ENCODE data around the gene IL19.

The IL19 gene

GRCh38 chr1:206868264-206868663 is 97.7 kb downstream of the IL19 start:
- H3K14ac ChIP-seq (ENCODE audit: low read length), result no peak overlapping the region
- no peaks in the 10 kb centered on the region for H3K4me1 ChIP-seq (ENCODE audit: control insufficient read depth in 1 of 2, insufficient read depth in 2 of 2, low read length in 2 of 2)
- H3K4me2 ChIP-seq (ENCODE audit: low read length), result no peak overlapping the region
- no peaks in the 10 kb centered on the region for H3K27me3 ChIP-seq (ENCODE audit: insufficient read depth, low read length)
- H3K4ac ChIP-seq (ENCODE audit: low read depth, low read length), result no peak overlapping the region
- H3K9ac ChIP-seq (ENCODE audit: low read length), result no peak overlapping the region
- no peak overlapping the region for H4K91ac ChIP-seq (ENCODE audit: low read depth, low read length)
- H3K79me1 ChIP-seq (ENCODE audit: low read length), result no peaks in the 10 kb centered on the region
- no peak overlapping the region for H2BK120ac ChIP-seq (ENCODE audit: insufficient read depth, low read length, poor library complexity)
- peaks cover 1% of the 10 kb centered on the region for H3K9me3 ChIP-seq (ENCODE audit: insufficient read depth, low read depth, low read length)
- no CpG with 5 or more reads among the region's 1 CpG for WGBS (ENCODE audit: extremely low coverage, insufficient coverage, insufficient read length)
- DNase-seq, result no peak
- H3K36me3 ChIP-seq (ENCODE audit: control insufficient read depth in 1 of 2, insufficient read depth in 2 of 2, low read length in 2 of 2), result no peaks in the 10 kb centered on the region
- no peak overlapping the region for H3K18ac ChIP-seq (ENCODE audit: low read length)
- H4K12ac ChIP-seq (ENCODE audit: low read depth, low read length), result no peak overlapping the region
- no peak overlapping the region for H2AFZ ChIP-seq (ENCODE audit: insufficient read depth, low read length, poor library complexity)
- no peak overlapping the region for H4K8ac ChIP-seq (ENCODE audit: low read depth, low read length)
- H2BK12ac ChIP-seq (ENCODE audit: low read length), result no peak overlapping the region
- no peak overlapping the region for H3K27ac ChIP-seq (ENCODE audit: low read depth, low read length)
- no peak overlapping the region for H2BK5ac ChIP-seq (ENCODE audit: low read depth, low read length, poor library complexity)
- no peak overlapping the region for H2AK5ac ChIP-seq (ENCODE audit: low read length)
- no peak overlapping the region for H3K23ac ChIP-seq (ENCODE audit: low read length)
- H3K4me3 ChIP-seq (ENCODE audit: low read depth, low read length), result no peak overlapping the region
- H3K79me2 ChIP-seq (ENCODE audit: control insufficient read depth, insufficient read depth, low read length, poor library complexity), result no peaks in the 10 kb centered on the region

DNA sequence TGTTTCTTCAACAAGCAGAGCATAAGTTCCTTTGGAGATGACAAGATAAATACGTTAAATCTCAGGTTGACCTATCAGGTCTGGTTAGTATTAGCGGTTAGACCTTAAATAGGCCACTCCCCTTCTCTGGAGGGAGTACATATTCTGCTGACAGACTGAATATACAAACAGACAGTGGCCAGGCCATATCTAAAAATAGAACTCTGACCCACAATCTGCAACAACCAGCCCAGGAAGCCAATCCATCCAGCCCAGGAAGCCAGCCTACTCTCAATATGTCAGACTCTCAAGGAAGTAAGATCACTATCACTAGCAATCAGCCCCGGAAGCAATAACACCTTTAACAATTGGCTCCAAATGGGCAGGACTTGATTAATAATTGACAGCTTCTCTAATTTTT is 101.6 kb downstream of the IL19 start:
- H3K27ac ChIP-seq (ENCODE audit: low read depth, low read length), result no peak overlapping the region
- H3K9me3 ChIP-seq (ENCODE audit: insufficient read depth, low read depth, low read length), result peaks cover 1% of the 10 kb centered on the region
- H3K4me2 ChIP-seq (ENCODE audit: low read length), result no peak overlapping the region
- no peak overlapping the region for H3K14ac ChIP-seq (ENCODE audit: low read length)
- no peak overlapping the region for H4K12ac ChIP-seq (ENCODE audit: low read depth, low read length)
- no peak overlapping the region for H2BK5ac ChIP-seq (ENCODE audit: low read depth, low read length, poor library complexity)
- no peaks in the 10 kb centered on the region for H3K27me3 ChIP-seq (ENCODE audit: insufficient read depth, low read length)
- no peak overlapping the region for H2BK12ac ChIP-seq (ENCODE audit: low read length)
- H3K79me2 ChIP-seq (ENCODE audit: control insufficient read depth, insufficient read depth, low read length, poor library complexity), result no peaks in the 10 kb centered on the region
- no peak overlapping the region for H2BK120ac ChIP-seq (ENCODE audit: insufficient read depth, low read length, poor library complexity)
- H3K18ac ChIP-seq (ENCODE audit: low read length), result no peak overlapping the region
- no peak overlapping the region for H4K91ac ChIP-seq (ENCODE audit: low read depth, low read length)
- H3K9ac ChIP-seq (ENCODE audit: low read length), result no peak overlapping the region
- H2AFZ ChIP-seq (ENCODE audit: insufficient read depth, low read length, poor library complexity), result no peak overlapping the region
- no peak for DNase-seq
- H4K8ac ChIP-seq (ENCODE audit: low read depth, low read length), result no peak overlapping the region
- peaks cover 0 to 2% of the 10 kb centered on the region in 2 experiments for H3K4me1 ChIP-seq (ENCODE audit: control insufficient read depth in 1 of 2, insufficient read depth in 2 of 2, low read length in 2 of 2)
- WGBS (ENCODE audit: extremely low coverage, insufficient coverage, insufficient read length), result no CpG with 5 or more reads among the region's 3 CpGs
- H2AK5ac ChIP-seq (ENCODE audit: low read length), result no peak overlapping the region
- no peak overlapping the region for H3K23ac ChIP-seq (ENCODE audit: low read length)
- no peaks in the 10 kb centered on the region for H3K79me1 ChIP-seq (ENCODE audit: low read length)
- no peak overlapping the region for H3K4ac ChIP-seq (ENCODE audit: low read depth, low read length)
- no peaks in the 10 kb centered on the region for H3K36me3 ChIP-seq (ENCODE audit: control insufficient read depth in 1 of 2, insufficient read depth in 2 of 2, low read length in 2 of 2)
- H3K4me3 ChIP-seq (ENCODE audit: low read depth, low read length), result no peak overlapping the region

- H3K4ac ChIP-seq (ENCODE audit: low read depth, low read length), result no peak overlapping the region
- H3K4me2 ChIP-seq (ENCODE audit: low read length), result no peak overlapping the region
- no peak overlapping the region for H2AFZ ChIP-seq (ENCODE audit: insufficient read depth, low read length, poor library complexity)
- H3K4me1 ChIP-seq (ENCODE audit: control insufficient read depth in 1 of 2, insufficient read depth in 2 of 2, low read length in 2 of 2), result peaks cover 0 to 2% of the 10 kb centered on the region in 2 experiments
- no CpG with 5 or more reads among the region's 3 CpGs for WGBS (ENCODE audit: extremely low coverage, insufficient coverage, insufficient read length)
- H4K8ac ChIP-seq (ENCODE audit: low read depth, low read length), result no peak overlapping the region
- peaks cover 3% of the 10 kb centered on the region for H3K9me3 ChIP-seq (ENCODE audit: insufficient read depth, low read depth, low read length)
- H3K23ac ChIP-seq (ENCODE audit: low read length), result no peak overlapping the region
- no peaks in the 10 kb centered on the region for H3K27me3 ChIP-seq (ENCODE audit: insufficient read depth, low read length)
- no peak overlapping the region for H3K4me3 ChIP-seq (ENCODE audit: low read depth, low read length)
- no peak overlapping the region for H2BK120ac ChIP-seq (ENCODE audit: insufficient read depth, low read length, poor library complexity)
- H3K79me2 ChIP-seq (ENCODE audit: control insufficient read depth, insufficient read depth, low read length, poor library complexity), result no peaks in the 10 kb centered on the region
- H3K79me1 ChIP-seq (ENCODE audit: low read length), result no peaks in the 10 kb centered on the region
- DNase-seq, result no peak
- no peak overlapping the region for H3K14ac ChIP-seq (ENCODE audit: low read length)
- no peak overlapping the region for H2BK12ac ChIP-seq (ENCODE audit: low read length)
- no peak overlapping the region for H2BK5ac ChIP-seq (ENCODE audit: low read depth, low read length, poor library complexity)
- H2AK5ac ChIP-seq (ENCODE audit: low read length), result no peak overlapping the region
- no peak overlapping the region for H4K12ac ChIP-seq (ENCODE audit: low read depth, low read length)
- H3K36me3 ChIP-seq (ENCODE audit: control insufficient read depth in 1 of 2, insufficient read depth in 2 of 2, low read length in 2 of 2), result no peaks in the 10 kb centered on the region
- no peak overlapping the region for H4K91ac ChIP-seq (ENCODE audit: low read depth, low read length)
- H3K27ac ChIP-seq (ENCODE audit: low read depth, low read length), result no peak overlapping the region
- H3K18ac ChIP-seq (ENCODE audit: low read length), result no peak overlapping the region
- no peak overlapping the region for H3K9ac ChIP-seq (ENCODE audit: low read length)
Measured at GRCh38 chr1:206873603-206874188, 103.1 kb downstream of the IL19 start.

DNA sequence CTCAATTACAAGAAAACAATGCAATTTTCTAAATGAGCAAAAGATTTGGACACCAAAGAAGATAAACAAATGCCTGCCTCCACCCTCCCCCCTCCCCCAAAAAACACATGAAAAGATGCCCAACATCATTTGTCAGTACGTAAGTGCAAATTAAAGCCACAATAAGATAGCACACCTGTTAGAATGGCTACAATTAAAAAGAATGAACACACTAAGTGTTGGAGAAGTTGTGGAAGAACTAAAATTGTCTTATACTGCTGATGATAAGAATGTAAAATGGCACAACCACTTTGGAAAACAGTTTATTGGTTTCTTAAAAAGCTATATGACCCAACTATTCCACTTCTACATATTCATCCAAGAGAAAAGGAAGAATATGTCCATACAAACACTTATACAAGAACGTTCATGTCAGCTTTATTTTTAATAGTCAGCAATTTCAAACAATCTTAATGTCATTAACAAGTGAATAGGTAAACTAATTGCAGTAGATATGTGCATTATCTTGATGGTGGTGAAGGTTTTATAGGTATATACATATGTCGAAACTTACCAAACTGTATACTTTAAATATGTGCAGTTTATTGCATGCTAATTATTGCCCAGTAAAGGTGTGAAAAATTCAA is 105.3 kb downstream of the IL19 start:
- Histone ChIP-seq H3K23ac (ENCODE audit: low read length) (no peak overlapping the region), H3K4ac (ENCODE audit: low read depth, low read length) (no peak overlapping the region), H2AK5ac (ENCODE audit: low read length) (no peak overlapping the region), H2BK5ac (ENCODE audit: low read depth, low read length, poor library complexity) (no peak overlapping the region), H2BK12ac (ENCODE audit: low read length) (no peak overlapping the region), H2BK120ac (ENCODE audit: insufficient read depth, low read length, poor library complexity) (no peak overlapping the region), H3K27ac (ENCODE audit: low read depth, low read length) (no peak overlapping the region), H3K4me3 (ENCODE audit: low read depth, low read length) (no peak overlapping the region), H2AFZ (ENCODE audit: insufficient read depth, low read length, poor library complexity) (no peak overlapping the region), H3K4me1 (ENCODE audit: control insufficient read depth in 1 of 2, insufficient read depth in 2 of 2, low read length in 2 of 2) (peaks cover 0 to 2% of the 10 kb centered on the region in 2 experiments), H3K4me2 (ENCODE audit: low read length) (no peak overlapping the region), H3K9me3 (ENCODE audit: insufficient read depth, low read depth, low read length) (peaks cover 2% of the 10 kb centered on the region), H3K9ac (ENCODE audit: low read length) (no peak overlapping the region), H3K79me2 (ENCODE audit: control insufficient read depth, insufficient read depth, low read length, poor library complexity) (no peaks in the 10 kb centered on the region), H3K27me3 (ENCODE audit: insufficient read depth, low read length) (no peaks in the 10 kb centered on the region), H3K36me3 (ENCODE audit: control insufficient read depth in 1 of 2, insufficient read depth in 2 of 2, low read length in 2 of 2) (no peaks in the 10 kb centered on the region), H3K14ac (ENCODE audit: low read length) (no peak overlapping the region), H3K18ac (ENCODE audit: low read length) (no peak overlapping the region), H3K79me1 (ENCODE audit: low read length) (no peaks in the 10 kb centered on the region), H4K8ac (ENCODE audit: low read depth, low read length) (no peak overlapping the region), H4K12ac (ENCODE audit: low read depth, low read length) (no peak overlapping the region), H4K91ac (ENCODE audit: low read depth, low read length) (no peak overlapping the region)
- no peak for DNase-seq
- no CpG with 5 or more reads among the region's 3 CpGs for WGBS (ENCODE audit: extremely low coverage, insufficient coverage, insufficient read length)

Data from trophoblast cell (in vitro differentiated cells and primary cell).